Activated CD4-positive, alpha-beta memory T cell treated with anti-CD3 and anti-CD28 coated beads, Interleukin-2, amount 10 ng/mL, durations not matched to agents 7 days and 5 days (primary cell): ENCODE measurements around the gene MEF2C. TPM values are rescaled to one million over a fixed set of nuclear protein-coding genes. Genes with fewer than 3 reads are reported as not detected.
"Not testable (repeated sequence)": the region's sequence is repeated elsewhere in the genome, so short reads cannot be mapped to it uniquely, and the experiment has no call there.

ENCODE experiments used
- CTCF ChIA-PET: fragments of 350-600 bp; sonication (Branson Sonifier 250); formaldehyde crosslinking; loops from one replicate; lab custom pipeline; 2021; ENCODE audit warnings: antibody characterized with exemption, inconsistent platforms; lab: Charles Lee
- POLR2A ChIA-PET: fragments of 350-600 bp; sonication (Branson Sonifier 250); formaldehyde crosslinking; loops from one replicate; lab custom pipeline; 2021; ENCODE audit warnings: antibody characterized with exemption; lab: Charles Lee
- DNase-seq: peaks from one replicate; pipeline ENCODE4 v3.0.0-alpha.2; 2020
- H3K27ac Mint-ChIP-seq: one replicate; pipeline ENCODE4 v1.8.0; 2021; ENCODE audit warnings: mild to moderate bottlenecking, mixed read lengths
- H3K27me3 Mint-ChIP-seq: one replicate; pipeline ENCODE4 v1.8.0; 2021; ENCODE audit warnings: mixed read lengths
- H3K36me3 Mint-ChIP-seq: one replicate; pipeline ENCODE4 v1.8.0; 2021; ENCODE audit warnings: low read depth, mixed read lengths
- H3K4me1 Mint-ChIP-seq: one replicate; pipeline ENCODE4 v1.8.0; 2021; ENCODE audit warnings: mixed read lengths
- H3K4me3 Mint-ChIP-seq: one replicate; pipeline ENCODE4 v1.8.0; 2021; ENCODE audit warnings: mild to moderate bottlenecking, mixed read lengths
- H3K9me3 Mint-ChIP-seq: one replicate; pipeline ENCODE4 v1.8.0; 2021; ENCODE audit warnings: mixed read lengths
- total RNA-seq, 2 experiments: library from RNA; stranded (reverse); gene quantifications; one replicate each; pipeline ENCODE4 v1.2.3, GENCODE V29; 2021

The MEF2C gene
- under 1 TPM in 1 of 2 experiments, not detected in 1; 0.03 TPM for total RNA-seq

- Mint-ChIP-seq H3K4me3 (peak within 1 kb of the TSS; percentile 82), H3K4me1 (peaks cover 19% of the 10 kb centered on the region), H3K36me3 (no peaks in the 10 kb centered on the region), H3K27me3 (peaks cover 51% of the 10 kb centered on the region), H3K9me3 (no peaks in the 10 kb centered on the region), H3K27ac (peak within 1 kb of the TSS; percentile 11)
- ChIA-PET CTCF (interaction anchor here (1.7 kb wide), 1 partner anchor 192 kb away, joined by 5 read pairs; no protein-coding TSS in a partner anchor), POLR2A (interaction anchor here (0.6 kb wide), 1 partner anchor 210 kb away, joined by 3 read pairs; no protein-coding TSS in a partner anchor)
- no peak for DNase-seq
Observed at GRCh38 chr5:88883059-88883835, at the start of gene MEF2C. MEF2C (minus strand) TSS chr5:88883184; CDS start chr5:88823788, 59,396 bp downstream.

GRCh38 chr5:88932541-88932940 is 49.6 kb upstream of the MEF2C start:
- Mint-ChIP-seq H3K36me3 (no peaks in the 10 kb centered on the region), H3K4me1 (no peaks in the 10 kb centered on the region), H3K4me3 (no peak overlapping the region), H3K27me3 (no peaks in the 10 kb centered on the region), H3K9me3 (no peaks in the 10 kb centered on the region), H3K27ac (no peak overlapping the region)
- no peak for DNase-seq
- POLR2A ChIA-PET: no interaction called here
- CTCF ChIA-PET: no interaction called here

GRCh38 chr5:88930335-88930734 is 47.4 kb upstream of the MEF2C start:
- no peaks in the 10 kb centered on the region for H3K27me3 Mint-ChIP-seq
- H3K9me3 Mint-ChIP-seq: no peaks in the 10 kb centered on the region
- H3K4me1 Mint-ChIP-seq: no peaks in the 10 kb centered on the region
- H3K4me3 Mint-ChIP-seq: no peak overlapping the region
- POLR2A ChIA-PET: no interaction called here
- no peak overlapping the region for H3K27ac Mint-ChIP-seq
- CTCF ChIA-PET: no interaction called here
- DNase-seq: no peak
- no peaks in the 10 kb centered on the region for H3K36me3 Mint-ChIP-seq

- no peaks in the 10 kb centered on the region for H3K9me3 Mint-ChIP-seq
- H3K36me3 Mint-ChIP-seq: no peaks in the 10 kb centered on the region
- no peak overlapping the region for H3K27ac Mint-ChIP-seq
- DNase-seq: no peak
- ChIA-PET CTCF (no interaction called here), POLR2A (no interaction called here)
- H3K4me3 Mint-ChIP-seq: no peak overlapping the region
- H3K27me3 Mint-ChIP-seq: no peaks in the 10 kb centered on the region
- H3K4me1 Mint-ChIP-seq: no peaks in the 10 kb centered on the region
Observed at GRCh38 chr5:88929385-88929784, 46.4 kb upstream of the MEF2C start.

GRCh38 chr5:88926774-88927173 is 43.8 kb upstream of the MEF2C start:
- Mint-ChIP-seq H3K27ac (no peak overlapping the region), H3K27me3 (no peaks in the 10 kb centered on the region), H3K36me3 (no peaks in the 10 kb centered on the region), H3K4me3 (no peak overlapping the region), H3K4me1 (no peaks in the 10 kb centered on the region), H3K9me3 (no peaks in the 10 kb centered on the region)
- CTCF ChIA-PET: no interaction called here
- POLR2A ChIA-PET: no interaction called here
- no peak for DNase-seq

- no peaks in the 10 kb centered on the region for H3K4me1 Mint-ChIP-seq
- no peak for DNase-seq
- ChIA-PET POLR2A (no interaction called here), CTCF (no interaction called here)
- no peaks in the 10 kb centered on the region for H3K9me3 Mint-ChIP-seq
- H3K27me3 Mint-ChIP-seq: no peaks in the 10 kb centered on the region
- no peaks in the 10 kb centered on the region for H3K36me3 Mint-ChIP-seq
- no peak overlapping the region for H3K4me3 Mint-ChIP-seq
- no peak overlapping the region for H3K27ac Mint-ChIP-seq
Observed at GRCh38 chr5:88925692-88926490, 42.9 kb upstream of the MEF2C start.

- no peaks in the 10 kb centered on the region for H3K9me3 Mint-ChIP-seq
- POLR2A ChIA-PET: no interaction called here
- no peaks in the 10 kb centered on the region for H3K4me1 Mint-ChIP-seq
- no peak overlapping the region for H3K27ac Mint-ChIP-seq
- H3K27me3 Mint-ChIP-seq: no peaks in the 10 kb centered on the region
- no peaks in the 10 kb centered on the region for H3K36me3 Mint-ChIP-seq
- H3K4me3 Mint-ChIP-seq: no peak overlapping the region
- CTCF ChIA-PET: no interaction called here
- DNase-seq: no peak
Observed at GRCh38 chr5:88924330-88924657, 41.3 kb upstream of the MEF2C start.

- Mint-ChIP-seq H3K27ac (no peak overlapping the region), H3K36me3 (no peaks in the 10 kb centered on the region), H3K4me3 (no peak overlapping the region), H3K9me3 (no peaks in the 10 kb centered on the region), H3K4me1 (no peaks in the 10 kb centered on the region), H3K27me3 (no peaks in the 10 kb centered on the region)
- CTCF ChIA-PET: no interaction called here
- no peak for DNase-seq
- POLR2A ChIA-PET: no interaction called here
Observed at GRCh38 chr5:88923623-88924329, 40.8 kb upstream of the MEF2C start.

- POLR2A ChIA-PET, H3K36me3 Mint-ChIP-seq, H3K9me3 Mint-ChIP-seq, H3K4me3 Mint-ChIP-seq, H3K27me3 Mint-ChIP-seq, CTCF ChIA-PET, H3K27ac Mint-ChIP-seq, H3K4me1 Mint-ChIP-seq, DNase-seq: not testable (repeated sequence)
Observed at GRCh38 chr5:88912743-88913142, 29.8 kb upstream of the MEF2C start.

- DNase-seq, H3K36me3 Mint-ChIP-seq, H3K27ac Mint-ChIP-seq, CTCF ChIA-PET, H3K27me3 Mint-ChIP-seq, POLR2A ChIA-PET, H3K4me3 Mint-ChIP-seq, H3K4me1 Mint-ChIP-seq, H3K9me3 Mint-ChIP-seq: not testable (repeated sequence)
Observed at GRCh38 chr5:88911059-88911572, 28.1 kb upstream of the MEF2C start.

- H3K27ac Mint-ChIP-seq, H3K9me3 Mint-ChIP-seq, H3K4me3 Mint-ChIP-seq, H3K27me3 Mint-ChIP-seq, CTCF ChIA-PET, DNase-seq, H3K36me3 Mint-ChIP-seq, H3K4me1 Mint-ChIP-seq, POLR2A ChIA-PET: not testable (repeated sequence)
Observed at GRCh38 chr5:88904478-88904877, 21.5 kb upstream of the MEF2C start.

- H3K27ac Mint-ChIP-seq, POLR2A ChIA-PET, H3K9me3 Mint-ChIP-seq, H3K27me3 Mint-ChIP-seq, DNase-seq, H3K36me3 Mint-ChIP-seq, CTCF ChIA-PET, H3K4me1 Mint-ChIP-seq, H3K4me3 Mint-ChIP-seq: not testable (repeated sequence)
Observed at GRCh38 chr5:88903966-88904365, 21.0 kb upstream of the MEF2C start.

- H3K4me1 Mint-ChIP-seq, H3K36me3 Mint-ChIP-seq, CTCF ChIA-PET, H3K4me3 Mint-ChIP-seq, H3K27me3 Mint-ChIP-seq, POLR2A ChIA-PET, DNase-seq, H3K9me3 Mint-ChIP-seq, H3K27ac Mint-ChIP-seq: not testable (repeated sequence)
Observed at GRCh38 chr5:88901077-88901476, 18.1 kb upstream of the MEF2C start.
